Measurements from ENCODE around the gene PRR16.

DNA sequence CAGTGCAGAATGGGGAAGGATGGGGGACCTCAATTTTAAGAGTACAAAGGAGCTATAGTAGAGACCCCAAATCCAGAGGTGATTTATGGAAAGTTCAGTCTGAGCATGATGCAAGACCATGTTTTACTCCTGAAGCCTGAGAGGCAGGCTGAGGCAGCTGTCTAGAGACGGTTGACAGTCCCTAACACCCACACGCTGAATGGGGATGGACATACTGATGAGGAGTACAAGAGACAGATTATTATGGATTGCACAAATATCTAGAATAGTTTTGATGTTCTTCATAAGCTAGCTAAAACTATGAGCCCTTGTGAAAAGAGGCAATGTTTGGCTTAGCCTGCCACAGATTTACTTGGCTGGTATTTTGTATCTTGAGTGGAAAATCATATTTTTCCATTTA, 64.5 kb downstream of the PRR16 start:
- no peak for TF ChIP-seq EZH2 (IDR thresholded peaks at IDR 0.05; ENCODE audit: low read depth)
- TF ChIP-seq, protein P1, sequence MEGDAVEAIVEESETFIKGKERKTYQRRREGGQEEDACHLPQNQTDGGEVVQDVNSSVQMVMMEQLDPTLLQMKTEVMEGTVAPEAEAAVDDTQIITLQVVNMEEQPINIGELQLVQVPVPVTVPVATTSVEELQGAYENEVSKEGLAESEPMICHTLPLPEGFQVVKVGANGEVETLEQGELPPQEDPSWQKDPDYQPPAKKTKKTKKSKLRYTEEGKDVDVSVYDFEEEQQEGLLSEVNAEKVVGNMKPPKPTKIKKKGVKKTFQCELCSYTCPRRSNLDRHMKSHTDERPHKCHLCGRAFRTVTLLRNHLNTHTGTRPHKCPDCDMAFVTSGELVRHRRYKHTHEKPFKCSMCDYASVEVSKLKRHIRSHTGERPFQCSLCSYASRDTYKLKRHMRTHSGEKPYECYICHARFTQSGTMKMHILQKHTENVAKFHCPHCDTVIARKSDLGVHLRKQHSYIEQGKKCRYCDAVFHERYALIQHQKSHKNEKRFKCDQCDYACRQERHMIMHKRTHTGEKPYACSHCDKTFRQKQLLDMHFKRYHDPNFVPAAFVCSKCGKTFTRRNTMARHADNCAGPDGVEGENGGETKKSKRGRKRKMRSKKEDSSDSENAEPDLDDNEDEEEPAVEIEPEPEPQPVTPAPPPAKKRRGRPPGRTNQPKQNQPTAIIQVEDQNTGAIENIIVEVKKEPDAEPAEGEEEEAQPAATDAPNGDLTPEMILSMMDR (conservative IDR thresholded peaks at IDR 0.05) = no peak
